Measurements from ENCODE around the gene BLOC1S5.
"Not testable (repeated sequence)": the region's sequence is repeated elsewhere in the genome, so short reads cannot be mapped to it uniquely, and the experiment has no call there.

Gene BLOC1S5

DNA sequence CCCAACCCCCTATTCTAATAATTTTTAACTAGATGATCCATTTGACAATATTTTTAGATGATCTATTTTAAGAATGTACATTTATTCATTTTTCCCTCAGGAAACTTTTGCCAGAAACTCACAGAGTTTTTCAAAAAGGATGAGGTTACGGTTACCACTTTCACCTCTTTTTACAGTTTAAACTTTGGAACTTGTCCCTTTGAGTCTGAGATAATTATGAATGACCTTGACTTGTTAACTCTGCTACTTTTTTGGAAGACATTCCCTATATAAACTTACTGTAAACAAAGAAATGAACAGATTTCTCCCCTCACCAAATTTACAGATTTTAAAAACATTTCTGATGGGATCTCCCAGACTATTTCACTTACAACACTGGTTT is 18.4 kb upstream of the BLOC1S5 start:
- no peak for DNase-seq (ENCODE audit: low read depth)

DNA sequence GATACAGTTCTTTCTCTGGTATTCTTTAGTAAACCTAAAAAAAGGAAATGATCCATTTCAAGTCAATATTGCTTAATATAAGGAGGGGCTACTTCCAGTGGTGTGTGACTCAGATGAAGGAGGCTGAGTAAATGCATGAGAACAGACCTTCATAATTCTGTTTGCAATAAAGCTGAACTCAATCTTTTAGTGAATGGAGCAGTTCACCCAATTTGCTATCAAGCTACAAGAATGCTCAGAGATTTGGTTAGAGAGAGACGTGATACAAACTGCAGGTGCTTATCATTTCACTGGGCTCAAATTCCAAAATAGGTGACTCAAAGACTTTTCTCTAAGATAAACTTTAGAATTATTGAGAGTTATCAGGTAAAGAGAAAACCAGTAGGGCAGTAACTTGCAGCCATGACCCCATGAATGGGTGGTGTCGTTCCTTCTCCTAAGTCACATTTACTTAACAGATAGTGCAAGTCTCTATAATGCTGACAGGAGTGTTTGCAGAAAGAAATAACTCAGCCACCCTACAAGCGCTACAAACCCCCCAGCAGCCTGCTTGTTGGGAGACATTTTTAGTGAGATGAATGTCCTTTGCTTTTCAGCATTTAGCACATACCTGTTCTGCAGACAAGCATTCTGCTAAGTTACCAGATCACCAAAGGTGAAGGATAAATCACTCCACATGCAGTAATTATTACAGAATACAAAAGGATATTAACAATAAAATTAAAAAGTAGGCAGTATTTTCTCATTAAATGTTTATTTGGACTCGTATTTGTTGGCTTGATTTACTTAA is 16.4 kb upstream of the BLOC1S5 start:
- no peak for DNase-seq (ENCODE audit: low read depth)

DNA sequence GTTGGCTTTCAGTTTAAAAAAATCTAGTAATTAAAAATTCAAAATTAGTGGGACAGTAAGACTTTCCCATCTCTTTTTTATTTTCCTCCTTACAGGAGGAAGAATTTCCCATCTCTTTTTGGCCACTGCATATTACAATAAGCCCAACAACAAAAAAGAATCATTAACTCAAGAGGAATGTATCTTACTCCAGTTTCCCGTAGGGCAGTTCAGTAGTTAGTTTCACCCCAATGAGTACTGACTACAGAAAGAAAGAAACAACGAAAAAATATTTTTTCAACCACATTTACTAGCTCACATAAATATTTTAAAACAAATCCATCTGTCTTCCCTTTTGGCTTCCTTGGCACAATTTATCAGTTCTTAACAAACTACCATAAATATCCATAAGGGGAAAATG is 14.9 kb upstream of the BLOC1S5 start:
- no peak for DNase-seq (ENCODE audit: low read depth)

DNA sequence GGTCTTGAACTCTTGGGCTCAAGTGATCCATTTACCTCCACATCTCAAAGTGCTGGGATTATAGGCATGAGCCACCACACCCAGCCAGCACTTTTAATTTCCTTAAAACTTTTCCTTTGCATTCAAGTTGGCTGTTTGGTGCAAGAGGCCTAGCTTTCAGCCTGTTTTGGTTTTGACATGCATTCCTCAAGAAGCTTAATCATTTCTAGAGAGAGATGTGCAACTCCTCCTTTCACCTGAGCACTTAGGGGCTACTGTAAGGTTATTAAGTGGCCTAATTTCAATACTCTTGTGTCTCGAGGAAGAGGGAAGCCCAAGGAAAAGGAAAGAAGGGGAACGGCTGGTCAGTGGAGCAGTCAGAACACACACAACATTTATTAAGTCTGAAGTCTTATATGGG is 13.8 kb upstream of the BLOC1S5 start:
- DNase-seq (ENCODE audit: low read depth), result no peak

DNA sequence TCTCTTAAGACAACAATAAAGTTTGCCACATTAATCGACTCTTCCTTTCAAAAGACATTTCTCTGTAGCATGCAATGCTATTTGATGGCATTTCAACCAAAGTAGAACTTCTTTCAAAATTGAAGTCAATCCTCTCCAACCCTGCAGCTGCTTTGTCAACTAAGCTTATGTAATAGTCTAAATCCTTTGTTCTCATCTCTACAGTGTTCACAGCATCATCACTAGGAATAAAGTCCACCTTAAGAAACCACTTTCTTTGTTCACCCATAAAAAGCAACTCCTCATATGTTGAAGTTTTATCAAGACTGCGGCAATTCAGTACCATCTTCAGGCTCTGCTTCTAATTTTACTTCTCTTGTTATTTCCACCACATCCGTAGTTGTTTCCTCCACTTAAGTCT is 11.5 kb upstream of the BLOC1S5 start:
- DNase-seq (ENCODE audit: low read depth), result no peak

DNA sequence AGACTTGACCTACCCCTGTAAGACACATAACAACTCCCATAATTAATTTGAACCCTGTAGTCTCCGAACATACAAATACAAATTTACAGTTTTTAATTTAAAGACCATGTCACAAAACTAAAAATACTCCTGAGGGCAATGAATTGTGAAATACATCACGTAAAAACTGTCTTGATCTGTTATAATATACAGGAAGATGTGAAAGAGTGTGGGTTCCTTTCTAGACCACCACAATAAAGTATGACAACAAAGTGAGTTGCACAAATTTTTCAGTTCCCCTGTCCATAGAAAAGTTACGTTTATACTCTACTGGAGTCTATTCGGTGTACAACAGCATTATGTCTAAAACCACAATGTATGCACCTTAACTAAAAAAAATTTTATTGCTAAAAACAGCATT is 11.0 kb upstream of the BLOC1S5 start:
- no peak for DNase-seq (ENCODE audit: low read depth)

DNA sequence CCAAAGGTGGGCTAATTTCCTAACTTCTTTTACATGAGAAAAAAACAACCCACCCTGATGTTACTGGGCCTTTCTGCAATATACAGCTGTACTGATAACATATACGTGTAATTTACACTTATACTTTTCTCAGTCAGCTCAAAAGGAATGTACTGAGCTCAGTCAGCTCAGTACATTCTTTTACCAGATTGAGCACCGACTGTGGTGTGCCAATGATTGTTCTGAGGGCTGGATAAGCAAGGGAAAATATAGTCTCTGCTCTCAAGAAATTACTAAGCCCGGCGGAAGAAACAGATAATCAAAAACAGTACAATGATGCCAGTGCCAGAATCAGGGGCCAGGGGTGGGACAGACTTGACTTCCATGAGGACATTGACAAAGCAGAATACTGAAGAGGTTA is 10.0 kb upstream of the BLOC1S5 start:
- DNase-seq (ENCODE audit: low read depth), result no peak

DNA sequence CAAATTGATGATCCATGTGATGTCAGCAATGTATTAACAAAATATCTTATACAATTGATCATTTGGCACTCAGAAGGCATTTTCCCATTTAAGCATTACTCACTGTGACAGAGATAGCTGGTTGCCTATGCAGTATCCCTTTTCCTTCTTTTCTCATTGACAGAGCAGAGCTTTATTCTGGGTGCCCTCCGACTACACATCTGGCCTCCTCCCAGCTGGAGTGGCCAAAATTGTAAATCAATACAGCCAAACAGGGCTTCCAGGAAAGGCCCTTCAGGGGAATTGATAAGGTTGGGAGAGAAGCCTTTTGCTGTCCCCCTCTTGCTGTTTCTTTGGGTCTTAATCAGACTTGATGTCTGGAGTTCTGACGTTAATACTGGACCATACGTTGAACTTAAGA is 9.6 kb upstream of the BLOC1S5 start:
- no peak for DNase-seq (ENCODE audit: low read depth)

DNA sequence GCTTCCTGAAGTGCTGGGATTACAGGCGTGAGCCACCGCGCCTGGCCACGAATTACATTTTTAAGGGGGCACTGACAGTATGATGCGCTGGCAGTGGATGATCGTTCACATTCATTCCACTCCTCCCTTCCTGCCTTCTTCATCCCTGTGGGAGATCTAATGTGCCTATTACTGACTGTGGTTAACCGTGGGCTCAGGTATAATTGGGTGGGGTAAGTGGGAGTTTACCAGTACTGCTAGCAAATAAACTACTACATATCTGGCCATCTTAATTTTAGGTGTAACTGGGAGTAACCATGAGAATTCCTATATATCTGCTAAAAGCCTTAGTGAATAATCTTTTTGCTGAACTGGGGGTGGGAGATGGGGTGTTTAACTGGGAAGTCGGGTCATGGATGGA is 6.5 kb upstream of the BLOC1S5 start:
- DNase-seq (ENCODE audit: low read depth), result no peak

DNA sequence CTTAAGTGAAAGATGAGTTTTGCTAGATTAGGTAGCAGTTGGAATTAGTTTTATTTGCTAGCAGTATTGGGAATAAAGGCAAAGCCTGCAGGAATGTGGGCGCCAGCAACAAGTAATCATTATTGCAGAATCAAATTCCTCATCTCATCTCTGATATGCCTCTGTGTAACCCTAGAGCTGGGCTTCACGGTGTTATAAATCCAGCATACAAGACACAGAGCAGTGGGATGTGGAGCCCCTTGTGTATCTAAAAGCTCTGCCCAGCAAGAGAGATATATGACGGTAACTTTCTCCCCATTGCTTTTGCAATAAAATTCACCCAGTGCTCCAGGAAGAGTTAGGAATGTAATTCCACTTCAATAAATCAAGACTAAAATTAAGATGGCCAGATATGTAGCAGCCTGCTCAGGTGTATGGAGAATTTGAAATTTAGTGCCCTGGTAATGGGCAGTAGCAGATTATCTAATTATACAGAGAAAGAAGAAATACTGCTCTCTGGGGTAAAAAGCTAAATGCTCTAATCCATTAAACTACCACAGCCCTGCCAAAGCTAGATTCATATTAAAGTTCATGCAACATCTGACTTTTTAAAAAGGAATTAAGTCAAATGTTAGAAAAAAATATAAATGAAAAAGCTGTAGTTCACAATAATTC is 5.6 kb upstream of the BLOC1S5 start:
- no peak for DNase-seq (ENCODE audit: low read depth)

DNA sequence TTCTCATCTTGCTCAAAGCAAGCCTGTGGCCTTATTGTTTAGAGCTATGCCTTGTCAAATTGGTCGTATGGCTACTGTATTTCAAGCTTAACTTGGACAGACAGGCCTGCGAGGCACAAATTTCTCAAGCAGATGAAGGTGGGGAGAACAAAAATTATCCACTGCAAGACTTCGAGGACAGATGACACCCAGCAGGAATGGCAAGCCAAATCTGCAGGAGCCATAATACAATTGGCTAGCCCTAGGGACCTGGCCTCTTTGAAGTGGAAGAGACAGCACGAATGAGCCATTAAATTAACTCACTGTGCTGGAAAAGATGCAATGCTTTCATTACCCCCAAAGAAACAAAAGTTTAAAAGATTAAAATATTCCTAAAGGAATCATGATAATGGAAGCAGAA is 5.0 kb upstream of the BLOC1S5 start:
- no peak for DNase-seq (ENCODE audit: low read depth)

DNA sequence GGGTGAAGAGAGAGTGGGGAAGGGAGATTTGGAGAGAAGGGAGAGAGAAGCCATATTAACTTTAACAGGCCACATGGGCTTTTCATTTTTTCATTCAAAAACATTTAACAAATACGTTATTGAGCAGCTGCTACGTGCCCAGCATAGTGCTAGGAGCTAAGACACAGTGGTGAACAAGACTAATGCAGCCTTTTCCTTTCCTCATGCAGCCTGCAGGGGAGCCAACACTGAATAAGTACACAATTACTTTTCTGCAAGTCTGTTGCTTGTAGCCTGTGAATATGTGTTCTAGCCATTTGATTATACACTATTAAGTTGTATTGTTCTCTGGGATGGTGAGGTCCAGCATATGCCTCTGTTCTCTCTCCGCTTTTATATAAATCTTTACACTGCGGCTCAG is 1.9 kb upstream of the BLOC1S5 start:
- no peak for DNase-seq (ENCODE audit: low read depth)

DNA sequence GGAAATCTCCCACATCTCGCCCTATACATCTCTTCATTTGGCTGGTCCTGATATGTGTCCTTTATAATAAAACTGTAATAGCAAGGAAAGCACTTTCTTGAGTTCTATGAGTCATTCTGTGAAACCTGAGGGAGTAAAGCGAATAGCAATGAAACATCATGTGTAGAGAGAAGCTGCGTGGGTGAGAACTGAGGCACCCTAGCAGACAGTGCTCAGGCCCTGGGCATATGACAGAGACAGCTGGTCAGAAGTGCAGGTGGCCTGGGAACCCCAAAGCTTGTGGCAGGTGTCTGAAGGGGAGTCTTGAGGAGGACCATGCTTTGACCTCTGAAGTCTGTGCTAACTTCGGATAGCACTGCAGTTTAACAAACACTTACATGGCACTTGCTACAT is 1.3 kb upstream of the BLOC1S5 start:
- DNase-seq (ENCODE audit: low read depth), result no peak

DNA sequence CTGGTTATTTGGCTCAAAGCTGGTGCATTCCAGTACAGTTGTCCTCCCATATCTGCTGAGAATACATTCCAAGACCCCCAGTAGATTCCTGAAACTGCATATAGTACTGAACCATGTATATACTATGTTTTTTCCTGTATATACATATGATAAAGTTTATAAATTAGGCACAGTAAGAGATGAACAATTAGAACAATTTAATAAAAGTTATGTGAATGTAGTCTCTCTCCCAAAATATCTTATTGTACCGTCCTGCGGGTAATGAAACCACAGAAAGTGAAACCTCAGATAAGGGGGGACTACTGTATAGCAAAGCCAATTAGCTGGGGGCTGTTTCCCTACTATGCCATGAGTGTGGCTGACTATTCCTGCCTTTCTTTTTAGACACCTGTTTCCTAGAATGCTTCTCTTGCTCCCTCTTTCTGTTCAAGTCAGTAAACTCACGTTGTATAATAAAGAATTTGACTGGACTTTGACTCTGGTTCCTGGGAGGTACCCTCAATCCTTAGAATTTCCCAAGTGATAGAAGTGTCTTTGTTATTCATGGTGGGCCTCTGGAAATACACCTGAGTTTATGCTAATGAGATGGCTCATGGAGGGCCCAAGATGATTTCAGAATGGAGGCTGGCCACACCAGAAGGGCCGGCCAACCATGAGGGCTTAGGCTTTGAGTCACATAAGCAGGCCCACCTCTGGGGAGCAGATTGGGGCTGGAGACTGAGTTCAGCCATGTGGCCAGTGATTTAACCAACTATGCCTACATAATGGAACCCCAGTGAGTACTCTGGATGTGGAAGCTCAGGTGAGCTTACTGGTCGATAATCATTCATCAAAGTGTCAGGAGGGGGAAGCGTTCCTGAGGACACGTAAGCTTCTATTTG is 689 bp upstream of the BLOC1S5 start:
- no peak for DNase-seq (ENCODE audit: low read depth)

DNA sequence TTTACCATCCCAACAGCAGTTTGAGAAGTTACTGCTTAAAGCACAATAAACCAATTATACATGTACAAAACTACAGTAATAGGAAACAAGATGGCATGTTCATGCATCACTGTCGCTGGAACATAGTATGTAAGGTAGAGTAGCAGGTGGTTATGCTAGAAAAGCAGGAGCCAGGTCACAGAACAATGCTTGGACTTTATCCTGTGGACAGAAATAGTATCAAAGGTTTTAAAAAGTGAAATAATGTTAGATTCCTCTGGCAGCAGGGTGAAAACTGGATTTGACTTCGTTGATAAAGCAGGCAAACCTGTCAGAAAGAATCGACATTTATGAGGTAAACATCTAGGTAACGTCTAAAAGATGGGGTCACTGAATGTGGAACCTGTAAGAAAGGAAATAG is 2.5 kb downstream of the BLOC1S5 start:
- DNase-seq (ENCODE audit: low read depth), result no peak

DNA sequence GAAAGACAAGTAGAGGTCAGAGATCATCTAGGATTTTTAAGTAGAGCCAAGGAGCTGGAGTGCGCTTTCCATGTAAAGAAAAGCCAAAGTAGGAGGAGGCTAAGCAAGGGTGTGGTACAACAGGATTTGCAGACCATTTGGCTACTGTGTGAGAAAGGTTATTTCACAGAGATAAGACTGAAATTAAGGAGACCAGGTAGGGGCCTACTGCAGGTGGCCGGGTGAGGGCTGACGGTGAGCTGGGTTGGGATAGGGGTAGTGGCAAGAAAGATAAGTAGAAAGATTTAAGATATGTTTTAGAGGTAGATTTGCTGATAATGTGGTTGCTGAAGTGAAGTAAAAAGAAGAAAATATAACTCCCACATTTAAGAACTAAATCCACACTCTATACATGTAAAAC is 3.8 kb downstream of the BLOC1S5 start:
- no peak for DNase-seq (ENCODE audit: low read depth)

DNA sequence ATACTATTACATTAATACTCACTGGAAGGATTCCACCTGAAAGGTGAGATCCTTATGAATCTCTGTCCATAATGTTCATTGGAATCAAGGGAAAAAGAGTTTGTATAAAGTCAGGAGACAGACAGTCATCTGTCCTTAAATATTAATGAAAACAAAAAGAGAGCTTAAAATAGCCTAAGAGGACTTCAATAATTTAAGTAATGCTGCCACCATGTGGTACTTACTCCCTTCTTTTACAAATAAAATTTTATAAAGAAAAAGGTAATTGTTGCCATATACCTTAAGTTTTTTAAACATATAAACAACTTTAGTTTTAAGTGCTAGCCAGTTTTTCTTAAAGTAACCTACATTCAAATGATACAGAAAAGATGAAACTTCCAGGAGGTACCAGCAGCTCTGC is 5.1 kb downstream of the BLOC1S5 start:
- no peak for DNase-seq (ENCODE audit: low read depth)

DNA sequence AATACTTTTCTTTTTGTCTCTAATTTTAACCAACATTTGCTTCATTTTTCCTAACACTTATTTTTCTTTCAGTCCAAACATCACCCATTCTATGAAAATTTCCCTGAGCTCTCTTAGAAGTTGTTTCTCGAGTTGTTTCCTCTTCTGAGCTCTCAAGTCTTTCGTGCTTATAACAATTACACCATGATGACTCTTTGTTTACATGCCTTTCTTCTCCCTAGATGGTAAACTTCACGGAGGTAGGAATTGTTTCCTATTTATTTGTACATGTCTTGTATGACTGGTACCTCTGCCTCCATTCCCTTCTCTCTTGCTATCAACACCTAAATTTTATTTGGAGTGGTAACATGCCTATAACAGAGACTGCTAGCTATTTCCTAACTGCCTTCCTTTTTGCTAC is 6.4 kb downstream of the BLOC1S5 start:
- DNase-seq (ENCODE audit: low read depth), result no peak

DNA sequence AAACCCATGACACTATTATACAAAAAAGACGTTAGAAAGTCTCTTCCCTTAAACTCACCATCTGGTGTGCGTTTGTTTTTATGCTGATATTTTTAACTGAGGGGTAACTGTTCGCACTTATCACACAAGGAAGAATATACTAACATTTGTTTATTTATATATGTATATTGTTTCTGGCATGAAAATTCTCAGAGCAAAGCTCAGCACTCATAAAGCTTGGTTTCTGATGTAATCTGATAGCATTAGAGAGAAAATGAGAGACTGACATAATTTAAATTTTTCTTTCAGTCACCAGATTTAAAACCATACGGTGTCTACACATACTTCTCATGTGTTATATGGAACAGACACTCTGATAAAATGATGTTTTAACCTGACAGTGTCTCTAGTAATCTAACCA is 6.9 kb downstream of the BLOC1S5 start:
- no peak for DNase-seq (ENCODE audit: low read depth)

DNA sequence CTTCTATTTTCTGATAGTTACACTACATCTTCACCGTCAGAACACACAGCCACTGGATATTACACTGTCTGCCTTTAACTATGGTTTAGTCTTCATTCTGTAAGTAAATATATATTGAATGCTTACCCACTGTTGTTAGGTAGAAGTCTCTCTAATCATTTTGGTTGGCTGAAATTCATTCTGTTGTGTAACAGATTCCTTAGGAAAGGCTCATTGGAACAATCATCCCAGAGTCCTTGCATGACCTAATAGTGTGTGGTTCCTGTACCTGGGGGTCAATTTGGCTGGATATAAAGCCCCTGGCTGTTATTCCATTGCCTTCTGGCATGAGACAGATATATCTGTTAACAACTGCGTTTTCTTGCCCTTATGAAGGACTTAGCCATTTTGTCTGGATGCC is 9.9 kb downstream of the BLOC1S5 start:
- no peak for DNase-seq (ENCODE audit: low read depth)

DNA sequence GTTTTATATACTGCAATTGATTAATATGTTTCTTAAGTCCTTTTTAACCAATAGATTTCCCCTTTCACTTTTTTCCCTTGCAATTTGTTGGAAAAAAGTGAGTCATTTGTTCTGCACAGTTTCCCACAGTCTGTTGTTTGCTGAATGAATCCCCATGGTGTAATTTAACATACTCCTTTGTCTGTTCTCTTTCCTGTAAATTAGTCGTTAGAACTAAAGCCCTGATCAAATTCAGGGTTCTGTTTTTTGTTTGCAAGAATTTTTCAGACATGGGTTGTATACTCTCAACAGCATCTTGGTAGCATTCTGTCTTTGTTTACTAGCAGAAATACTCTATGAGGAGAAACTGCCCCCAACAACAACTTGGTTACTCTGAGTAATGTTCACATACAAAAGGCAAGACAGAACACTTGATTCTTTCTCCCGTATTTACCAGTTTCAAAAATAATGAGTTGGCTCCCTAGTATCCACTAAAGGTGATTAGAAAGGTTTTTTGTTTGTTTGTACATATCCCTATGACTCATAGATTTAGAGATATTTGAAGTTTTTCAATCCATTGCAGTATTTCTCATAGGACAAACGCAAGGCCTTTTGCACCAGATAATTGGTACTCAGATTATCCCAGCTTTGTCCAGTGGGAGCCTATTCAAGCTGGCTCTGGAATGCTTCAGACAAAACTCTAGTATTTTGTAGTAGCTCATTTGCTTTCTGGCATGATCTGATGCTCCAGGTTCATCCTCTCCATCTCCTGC is 16.5 kb downstream of the BLOC1S5 start:
- no peak for DNase-seq (ENCODE audit: low read depth)

DNA sequence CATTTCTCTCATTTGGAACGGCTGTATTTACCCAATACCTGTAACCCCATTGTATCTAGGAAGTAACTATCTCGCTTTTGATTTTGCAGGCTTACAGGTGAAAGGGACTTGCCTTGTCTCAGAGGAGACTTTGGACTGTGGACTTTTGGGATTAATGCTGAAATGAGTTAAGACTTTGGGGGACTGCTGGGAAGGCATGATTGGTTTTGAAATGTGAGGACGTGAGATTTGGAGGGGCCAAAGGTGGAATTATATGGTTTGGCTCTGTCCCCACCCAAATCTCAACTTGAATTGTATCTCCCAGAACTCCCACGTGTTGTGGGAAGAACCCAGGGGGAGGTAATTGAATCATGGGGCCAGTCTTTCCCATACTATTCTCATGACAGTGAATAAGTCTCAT is 18.4 kb downstream of the BLOC1S5 start:
- DNase-seq (ENCODE audit: low read depth), result not testable (repeated sequence)
